Activated CD8-positive, alpha-beta memory T cell treated with anti-CD3 and anti-CD28 coated beads for 24 hours (primary cell): Measurements from ENCODE around the gene RPUSD4.

Experiments used
- DNase-seq: peaks from one replicate; pipeline ENCODE4 v3.0.0-alpha.2; 2020

The RPUSD4 gene

DNA sequence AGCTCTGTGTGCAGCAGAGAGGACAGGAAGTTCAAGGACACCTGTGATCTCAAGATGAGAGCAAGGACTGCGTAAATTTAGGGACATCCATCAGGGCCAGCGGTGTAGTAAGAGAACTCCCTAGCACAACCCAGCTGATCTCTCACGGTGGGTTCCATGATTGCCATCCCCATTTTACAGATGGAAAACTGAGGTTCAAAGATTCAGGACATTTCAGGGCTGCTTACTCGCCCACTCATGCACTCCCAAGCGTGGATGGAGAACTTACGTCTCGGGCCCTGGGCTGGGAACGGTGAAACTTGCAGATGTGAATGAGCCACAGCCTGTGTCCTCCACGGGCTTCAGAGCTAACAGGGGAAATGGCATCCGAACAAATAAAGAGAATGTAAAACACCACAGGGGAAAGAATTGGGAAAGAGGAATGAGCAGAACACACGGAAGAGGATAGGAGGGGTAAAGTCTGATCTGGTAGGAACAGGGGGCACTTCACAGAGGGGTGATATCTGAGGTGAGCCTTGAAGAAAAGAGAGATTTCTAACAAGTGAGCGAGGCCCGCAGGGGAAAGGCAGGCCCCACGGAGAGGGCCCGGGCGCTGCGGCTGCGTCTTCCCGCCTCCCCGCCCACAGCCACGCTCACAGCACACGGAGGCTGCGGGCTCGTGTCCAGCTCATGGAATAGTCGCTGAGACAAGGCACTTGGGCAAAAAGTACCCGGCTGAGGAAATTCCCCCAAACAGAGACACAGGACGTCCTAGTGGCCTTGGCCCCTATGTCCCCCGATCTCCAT, 55.9 kb downstream of the RPUSD4 start:
- DNase-seq = no peak

DNA sequence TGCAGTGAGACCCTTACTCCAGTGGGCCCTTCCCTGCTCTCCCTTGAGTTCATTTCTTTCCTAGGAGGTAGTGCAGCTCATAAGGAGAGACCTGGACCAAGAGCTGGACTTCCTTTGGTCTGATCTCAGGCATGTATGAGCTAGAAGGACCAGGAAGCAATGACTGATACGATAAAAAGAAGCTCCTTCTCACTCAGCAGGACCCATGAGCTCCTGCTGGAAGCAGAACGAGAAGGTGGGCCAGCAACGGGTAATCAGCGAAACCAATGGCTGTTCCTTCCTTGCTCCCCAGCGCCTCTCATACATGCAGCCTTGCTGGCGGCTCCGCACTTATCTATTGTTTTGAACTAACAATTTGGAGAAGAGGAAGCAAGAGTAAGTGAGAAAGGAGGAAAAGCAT, 56.8 kb downstream of the RPUSD4 start:
- DNase-seq = no peak

DNA sequence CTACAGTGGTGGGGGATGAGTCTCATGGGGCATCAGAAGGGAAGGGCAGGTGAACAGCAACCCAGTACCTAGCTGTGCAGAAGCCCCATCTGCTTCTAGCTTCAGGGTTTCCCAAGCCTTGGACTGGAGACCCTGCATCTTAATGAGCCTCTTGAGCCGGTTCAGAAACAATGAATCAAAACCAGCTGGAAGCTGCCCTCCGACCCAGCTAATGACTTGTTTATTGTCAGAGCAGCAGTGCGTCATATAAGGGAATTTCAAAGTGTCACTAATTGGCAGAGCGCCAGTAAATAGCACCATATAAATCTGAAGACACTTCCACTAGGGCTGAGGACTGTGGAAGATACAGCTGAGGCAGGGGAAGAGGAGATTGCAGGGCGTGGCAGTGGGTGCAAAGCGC, 57.5 kb downstream of the RPUSD4 start:
- DNase-seq = no peak

DNA sequence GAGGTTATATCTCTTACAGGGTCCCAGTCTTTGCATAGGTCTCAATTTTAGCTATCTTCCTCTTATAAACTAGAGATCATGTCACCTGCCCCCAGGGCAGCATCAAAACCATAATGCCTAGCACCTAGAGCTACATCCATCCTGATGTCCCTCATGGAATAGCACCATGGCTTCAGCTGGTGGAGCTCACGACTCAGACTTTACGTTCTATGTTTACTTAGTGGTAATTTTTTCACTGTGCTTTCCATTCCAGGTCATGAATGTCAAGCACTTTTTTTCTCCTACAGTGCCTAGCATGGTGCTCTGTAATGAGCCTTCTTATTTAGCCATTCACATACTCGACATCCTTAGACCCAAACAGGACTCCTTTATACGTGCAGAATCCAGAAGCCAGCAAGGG, 58.4 kb downstream of the RPUSD4 start:
- DNase-seq = no peak

DNA sequence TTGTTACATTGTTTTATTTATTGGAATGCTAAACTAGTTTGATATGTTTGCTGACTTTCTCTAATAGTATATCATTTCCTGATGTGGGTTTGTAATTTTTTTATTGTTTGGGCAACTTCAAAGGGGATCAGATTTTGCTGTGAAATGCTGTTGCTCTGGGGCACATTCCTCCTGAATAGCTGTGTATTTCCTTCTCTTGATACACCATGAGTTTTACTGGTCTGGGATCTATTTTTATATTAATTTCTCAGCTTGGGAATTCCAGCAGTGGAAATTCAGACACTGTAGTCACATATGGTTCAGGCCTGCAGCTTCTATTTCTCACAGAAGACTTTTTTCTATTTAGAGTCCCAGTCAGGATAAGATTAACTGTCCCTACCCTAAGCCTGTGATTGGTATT, 58.9 kb downstream of the RPUSD4 start:
- DNase-seq = no peak

DNA sequence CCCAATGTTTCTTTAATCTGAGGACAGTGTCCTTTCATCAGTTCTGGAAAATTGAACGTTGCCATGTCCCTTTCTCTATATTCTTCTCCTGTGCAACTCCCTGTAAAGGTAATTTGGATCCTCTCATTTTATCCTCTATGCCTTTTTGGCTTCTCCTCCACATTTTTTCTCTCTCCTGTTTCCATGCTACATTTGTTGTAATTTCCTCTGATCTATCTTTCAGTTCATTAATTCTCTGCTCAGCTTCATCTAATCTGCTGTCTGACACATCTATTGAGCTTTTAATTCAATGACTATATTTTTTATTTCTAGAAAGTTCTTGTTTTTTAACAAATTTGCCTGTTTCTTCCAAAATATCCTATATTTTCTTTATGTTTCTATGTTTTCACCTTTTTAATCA, 59.3 kb downstream of the RPUSD4 start:
- DNase-seq = no peak
